GM04503 (cell line): Measurements from ENCODE around the gene BLOC1S2.
"Not testable (repeated sequence)": the region's sequence is repeated elsewhere in the genome, so short reads cannot be mapped to it uniquely, and the experiment has no call there.

ENCODE experiments used
- DNase-seq: peaks from one replicate; pipeline ENCODE4 v3.0.0-alpha.2; 2012; ENCODE audit warnings: low read depth

The BLOC1S2 gene

GRCh38 chr10:100291356-100291755 lies 4.9 kb upstream of the BLOC1S2 start:
- DNase-seq: no peak

GRCh38 chr10:100289641-100290040 lies 3.2 kb upstream of the BLOC1S2 start:
- no peak for DNase-seq

- no peak for DNase-seq
These were observed 1.7 kb upstream of the BLOC1S2 start for GRCh38 chr10:100288196-100288595.

GRCh38 chr10:100287756-100288155 lies 1.3 kb upstream of the BLOC1S2 start:
- no peak for DNase-seq

GRCh38 chr10:100285326-100285725 lies 1.2 kb downstream of the BLOC1S2 start:
- not testable (repeated sequence) for DNase-seq

GRCh38 chr10:100282907-100283306 lies 3.6 kb downstream of the BLOC1S2 start:
- DNase-seq: no peak

GRCh38 chr10:100276971-100277370 lies 9.5 kb downstream of the BLOC1S2 start:
- DNase-seq: not testable (repeated sequence)

GRCh38 chr10:100267239-100268104 lies 19.0 kb downstream of the BLOC1S2 start, which contains the start of gene CWF19L1:
TSS of gene CWF19L1 (minus strand) at chr10:100267638. CDS start at chr10:100267593, 45 bp downstream.
- DNase-seq: peak; percentile 51

GRCh38 chr10:100265821-100266485 lies 20.5 kb downstream of the BLOC1S2 start:
- DNase-seq: no peak

GRCh38 chr10:100254191-100254590 lies 32.3 kb downstream of the BLOC1S2 start:
- no peak for DNase-seq

- no peak for DNase-seq
These were observed 33.4 kb downstream of the BLOC1S2 start for GRCh38 chr10:100253041-100253440.

- no peak for DNase-seq
These were observed 37.7 kb downstream of the BLOC1S2 start for GRCh38 chr10:100248820-100249219.

- DNase-seq: no peak
These were observed 40.8 kb downstream of the BLOC1S2 start for GRCh38 chr10:100245484-100246220.

- no peak for DNase-seq
These were observed 46.6 kb downstream of the BLOC1S2 start for GRCh38 chr10:100239851-100240250.

GRCh38 chr10:100238429-100238828 lies 48.1 kb downstream of the BLOC1S2 start:
- DNase-seq: no peak

GRCh38 chr10:100232101-100232500 lies 54.4 kb downstream of the BLOC1S2 start:
- no peak for DNase-seq

GRCh38 chr10:100229819-100230422 lies 56.6 kb downstream of the BLOC1S2 start:
- no peak for DNase-seq

GRCh38 chr10:100223879-100224278 lies 62.6 kb downstream of the BLOC1S2 start:
- no peak for DNase-seq
